GM12878 (cell line): ENCODE data around the gene MEP1A. TPM values are rescaled to one million over a fixed set of nuclear protein-coding genes. Genes with fewer than 3 reads are reported as not detected.

Experiments used
- ATAC-seq: fragments of 200-7000 bp; cut with Tn5 transposase; 3 replicates; pipeline ENCODE4 v1.9.1; 2020; ENCODE audit warnings: mild to moderate bottlenecking, moderate library complexity
- BruUV-seq: library from RNA; stranded (reverse); fragments of 400-500 nt; replicated peaks from 2 replicates; lab custom pipeline; 2021; lab: Mats Ljungman, UMichigan
- CTCF ChIA-PET: fragments of 300-600 bp; sonication (Branson Sonifier 250); formaldehyde crosslinking; extraction: SDS; loops from one replicate; lab custom pipeline; 2021; ENCODE audit warnings: inconsistent platforms; lab: Yijun Ruan, JAX
- POLR2A ChIA-PET: fragments of 350-600 bp; formaldehyde crosslinking; extraction: SDS; loops from one replicate; lab custom pipeline; 2021; ENCODE audit warnings: inconsistent platforms; lab: Charles Lee
- RAD21 ChIA-PET: fragments of 300-600 bp; sonication (Branson Sonifier 250); formaldehyde crosslinking; loops from one replicate; lab custom pipeline; 2023; ENCODE audit warnings: antibody characterized with exemption; ENCODE audit not compliant: unreplicated experiment; lab: Charles Lee
- SMC1A ChIA-PET: fragments of 300-600 bp; sonication (Branson Sonifier 250); formaldehyde crosslinking; loops from one replicate; lab custom pipeline; 2023; ENCODE audit not compliant: unreplicated experiment, uncharacterized antibody; lab: Charles Lee
- DNase-seq: peaks from one replicate; pipeline ENCODE4 v3.0.0-alpha.2; 2011; ENCODE audit warnings: low read depth, low spot score
- FAIRE-seq: peaks from 3 replicates; lab custom pipeline; 2011; peaks lifted over from hg19 to GRCh38; lab: Jason Lieb, UNC
- H2AFZ ChIP-seq: 2 replicates; pipeline ENCODE4 v1.6.0; 2011; ENCODE audit warnings: low read depth, low read length, control low read depth; ENCODE audit not compliant: control insufficient read depth
- H3K27ac ChIP-seq: 2 replicates; pipeline ENCODE4 v1.5.1; 2011; ENCODE audit warnings: control low read depth; ENCODE audit not compliant: control insufficient read depth, insufficient read depth
- H3K27me3 ChIP-seq, 2 experiments: replicated peaks in 1 of 2; 2 replicates each; pipeline versions ENCODE4 v1.6.0 to v1.6.1; 2011; ENCODE audit warnings: low read length in 1 of 2; ENCODE audit not compliant: control insufficient read depth in 2 of 2, insufficient read depth in 2 of 2
- H3K36me3 ChIP-seq, 2 experiments: 2 replicates each; pipeline ENCODE4 v1.5.1; 2011; ENCODE audit warnings: low read length in 1 of 2; ENCODE audit not compliant: control insufficient read depth in 2 of 2, insufficient read depth in 2 of 2
- H3K4me1 ChIP-seq: 2 replicates; pipeline ENCODE4 v1.6.1; 2011; ENCODE audit warnings: mild to moderate bottlenecking, low read length, moderate library complexity, mixed read lengths; ENCODE audit not compliant: control insufficient read depth, insufficient read depth
- H3K4me2 ChIP-seq: 2 replicates; pipeline ENCODE4 v1.6.0; 2011; ENCODE audit warnings: control low read depth; ENCODE audit not compliant: control insufficient read depth, insufficient read depth
- H3K4me3 ChIP-seq: fragments of 200-600 bp; sonication (generic); 2 replicates; pipeline ENCODE4 v1.5.1; 2016
- H3K79me2 ChIP-seq: 2 replicates; pipeline ENCODE4 v1.6.0; 2011; ENCODE audit warnings: low read length; ENCODE audit not compliant: control insufficient read depth, insufficient read depth
- H3K9ac ChIP-seq: 2 replicates; pipeline ENCODE4 v1.8.0; 2011; ENCODE audit warnings: low read length, control low read depth, mixed read lengths; ENCODE audit not compliant: control insufficient read depth, insufficient read depth
- H3K9me3 ChIP-seq: replicated peaks from 3 replicates; pipeline ENCODE4 v1.5.1; 2011; ENCODE audit warnings: mild to moderate bottlenecking, low read length; ENCODE audit not compliant: control insufficient read depth, insufficient read depth
- H4K20me1 ChIP-seq: 2 replicates; pipeline ENCODE4 v1.6.0; 2011; ENCODE audit not compliant: control insufficient read depth, insufficient read depth
- CTCF ChIP-seq, 3 experiments: IDR thresholded peaks in 2 of 3; conservative IDR thresholded peaks in 1 of 3; 2 replicates each; pipeline ENCODE4 v1.5.1; 2011; ENCODE audit warnings: low read depth in 3 of 3, low read length in 3 of 3, mild to moderate bottlenecking in 3 of 3, control low read depth in 2 of 3, moderate library complexity in 2 of 3, inconsistent platforms in 1 of 3, mixed read lengths in 1 of 3; ENCODE audit not compliant: control insufficient read depth in 2 of 3, insufficient read depth in 1 of 3; ENCODE audit errors: extremely low read depth in 1 of 3
- PKNOX1 ChIP-seq: fragments of 450-650 bp; IDR thresholded peaks from 2 replicates; pipeline ENCODE4 v1.6.1; 2016; ENCODE audit warnings: mild to moderate bottlenecking
- POLR2A ChIP-seq: IDR thresholded peaks from 2 replicates; pipeline ENCODE4 v1.6.1; 2011; ENCODE audit warnings: low read depth, mild to moderate bottlenecking, low read length
- RAD21 ChIP-seq: IDR thresholded peaks from 2 replicates; pipeline ENCODE4 v1.6.1; 2011; ENCODE audit warnings: mild to moderate bottlenecking, low read depth, low read length, moderate library complexity; ENCODE audit not compliant: insufficient read depth
- RB1 ChIP-seq: fragments of 450-650 bp; formaldehyde crosslinking; IDR thresholded peaks from 2 replicates; pipeline ENCODE4 v1.6.1; 2017; ENCODE audit warnings: mild to moderate bottlenecking, borderline replicate concordance
- SMC3 ChIP-seq: IDR thresholded peaks from 2 replicates; pipeline ENCODE4 v1.6.1; 2011; ENCODE audit warnings: low read length, improper control_type of control experiment, borderline replicate concordance
- ZBTB40 ChIP-seq: fragments of 450-650 bp; IDR thresholded peaks from 2 replicates; pipeline ENCODE4 v1.6.1; 2016; ENCODE audit warnings: mild to moderate bottlenecking, moderate library complexity, borderline replicate concordance
- WGBS: methylation state at CpG from one replicate; pipeline ENCODE4 v1.1.6; 2016; ENCODE audit warnings: low lambda C conversion rate; ENCODE audit not compliant: insufficient replicate concordance, insufficient coverage; ENCODE audit errors: missing lambda C conversion rate; 5-methylcytosine and 5-hydroxymethylcytosine counted together
- in situ Hi-C: fragments of 300-500 bp; cut with MboI; formaldehyde crosslinking; loops from 9 replicates; pipeline ENCODE4 v1.14.3; 2018; ENCODE audit warnings: mixed read lengths
- intact Hi-C: fragments of 100-400 bp; cut with micrococcal nuclease; formaldehyde crosslinking; loops from one replicate; pipeline ENCODE4 v1.14.2; 2022; ENCODE audit not compliant: unreplicated experiment
- polyA plus RNA-seq, 11 experiments: library from polyadenylated mRNA; depleted of rRNA in 4 of 11; unstranded in 6 of 11; stranded (reverse) in 5 of 11; fragments of >200 nt; fragmentation: Nextera tagmentation in 4 of 11; fragmentation: Illumina TruSeq in 1 of 11; extraction: Ambion mirVana in 4 of 11; extraction: Trizol in 1 of 11; gene quantifications; 1 replicate in 1 of 11; 2 replicates in 10 of 11; pipeline versions ENCODE4 v1.2.1 to v1.2.3, GENCODE V29; 2011 to 2016; ENCODE audit warnings: inconsistent platforms in 2 of 11, missing spikeins in 2 of 11, low read depth in 1 of 11
- total RNA-seq, 4 experiments: library from RNA; depleted of rRNA in 3 of 4; stranded (reverse); fragments of >200 nt in 3 of 4; fragmentation: Illumina TruSeq in 1 of 4; extraction: Trizol in 1 of 4; gene quantifications; 2 replicates each; pipeline versions ENCODE4 v1.2.1 to v1.2.3, GENCODE V29; 2013 to 2021

MEP1A gene
- total and polyA plus RNA-seq, 10 of the 15 experiments (the other 5 are each of a cell fraction or from before 2014, with no cell fraction given): not detected

GRCh38 chr6:46848684-46849360, 55.6 kb downstream of the MEP1A start:
- intact Hi-C loops: loop anchor here (1.0 to 2.0 kb wide), 3 partner anchors 142 to 462 kb away; no protein-coding TSS in a partner anchor
- no peak overlapping the region for H3K27ac ChIP-seq
- POLR2A ChIA-PET: no interaction called here
- TF ChIP-seq SMC3 (peak; percentile 56), POLR2A (no peak), RB1 (peak; percentile 34; the same call in 1 of the 2 replicates), CTCF (IDR thresholded peaks at IDR 0.05 in 2 of 3, conservative IDR thresholded peaks at IDR 0.05 in 1 of 3; ENCODE audit: control insufficient read depth in 2 of 3, extremely low read depth in 1 of 3, insufficient read depth in 1 of 3, low read depth in 3 of 3, low read length in 3 of 3) (peak; percentile 79 to 94 (median 85)), ZBTB40 (no peak), PKNOX1 (peak; percentile 38; the same call in 1 of the 2 replicates), RAD21 (peak; percentile 68)
- no peaks in the 10 kb centered on the region for H3K36me3 ChIP-seq
- ATAC-seq: peak; percentile 96
- SMC1A ChIA-PET: no interaction called here
- no peaks in the 10 kb centered on the region for H3K4me1 ChIP-seq
- no peak for FAIRE-seq
- no peak overlapping the region for H3K4me2 ChIP-seq
- no peaks in the 10 kb centered on the region for H3K79me2 ChIP-seq
- CTCF ChIA-PET: interaction anchor here (0.6 to 3.7 kb wide), 9 partner anchors 16 to 629 kb away, joined by 3 to 25 read pairs (median 3); no protein-coding TSS in a partner anchor
- no TSS peak for BruUV-seq
- no peak for DNase-seq
- no peaks in the 10 kb centered on the region; a peak in 1 of 4 replicates for H3K27me3 ChIP-seq
- RAD21 ChIA-PET: interaction anchor here (1.5 kb wide), 2 partner anchors 197 to 462 kb away, joined by 4 to 5 read pairs; no protein-coding TSS in a partner anchor
- H3K9ac ChIP-seq: no peak overlapping the region
- no peak overlapping the region for H3K4me3 ChIP-seq
- H4K20me1 ChIP-seq: no peaks in the 10 kb centered on the region
- peak overlapping the region; percentile 5; the same call in 1 of the 2 replicates for H2AFZ ChIP-seq
- in situ Hi-C loops: no loop called here
- H3K9me3 ChIP-seq: no peaks in the 10 kb centered on the region
- 8% methylated on average over 25 of the region's 25 CpGs for WGBS
